GM18505 (cell line): ENCODE results near the gene LIMK2.

Experiments
- ATAC-seq: cut with Tn5 transposase; IDR thresholded peaks from one replicate; pipeline ENCODE4 v1.9.1; 2021; ENCODE audit not compliant: unreplicated experiment
- POLR2A ChIP-seq: IDR thresholded peaks from 4 replicates; pipeline ENCODE4 v1.6.1; 2011; ENCODE audit warnings: borderline replicate concordance; ENCODE audit not compliant: insufficient read depth, insufficient read length; ENCODE audit errors: extremely low read depth

Gene LIMK2

DNA sequence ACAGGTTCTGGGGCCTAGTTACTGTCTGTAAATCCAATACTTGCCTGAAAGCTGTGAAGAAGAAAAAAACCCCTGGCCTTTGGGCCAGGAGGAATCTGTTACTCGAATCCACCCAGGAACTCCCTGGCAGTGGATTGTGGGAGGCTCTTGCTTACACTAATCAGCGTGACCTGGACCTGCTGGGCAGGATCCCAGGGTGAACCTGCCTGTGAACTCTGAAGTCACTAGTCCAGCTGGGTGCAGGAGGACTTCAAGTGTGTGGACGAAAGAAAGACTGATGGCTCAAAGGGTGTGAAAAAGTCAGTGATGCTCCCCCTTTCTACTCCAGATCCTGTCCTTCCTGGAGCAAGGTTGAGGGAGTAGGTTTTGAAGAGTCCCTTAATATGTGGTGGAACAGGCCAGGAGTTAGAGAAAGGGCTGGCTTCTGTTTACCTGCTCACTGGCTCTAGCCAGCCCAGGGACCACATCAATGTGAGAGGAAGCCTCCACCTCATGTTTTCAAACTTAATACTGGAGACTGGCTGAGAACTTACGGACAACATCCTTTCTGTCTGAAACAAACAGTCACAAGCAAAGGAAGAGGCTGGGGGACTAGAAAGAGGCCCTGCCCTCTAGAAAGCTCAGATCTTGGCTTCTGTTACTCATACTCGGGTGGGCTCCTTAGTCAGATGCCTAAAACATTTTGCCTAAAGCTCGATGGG lies 66.7 kb downstream of the LIMK2 start:
- TF ChIP-seq POLR2A, result no peak
- ATAC-seq, result no peak

DNA sequence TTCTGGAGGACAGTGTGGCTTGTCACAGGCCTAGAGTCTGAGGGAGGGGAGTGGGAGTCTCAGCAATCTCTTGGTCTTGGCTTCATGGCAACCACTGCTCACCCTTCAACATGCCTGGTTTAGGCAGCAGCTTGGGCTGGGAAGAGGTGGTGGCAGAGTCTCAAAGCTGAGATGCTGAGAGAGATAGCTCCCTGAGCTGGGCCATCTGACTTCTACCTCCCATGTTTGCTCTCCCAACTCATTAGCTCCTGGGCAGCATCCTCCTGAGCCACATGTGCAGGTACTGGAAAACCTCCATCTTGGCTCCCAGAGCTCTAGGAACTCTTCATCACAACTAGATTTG lies 67.2 kb downstream of the LIMK2 start:
- TF ChIP-seq POLR2A, result no peak
- no peak for ATAC-seq

DNA sequence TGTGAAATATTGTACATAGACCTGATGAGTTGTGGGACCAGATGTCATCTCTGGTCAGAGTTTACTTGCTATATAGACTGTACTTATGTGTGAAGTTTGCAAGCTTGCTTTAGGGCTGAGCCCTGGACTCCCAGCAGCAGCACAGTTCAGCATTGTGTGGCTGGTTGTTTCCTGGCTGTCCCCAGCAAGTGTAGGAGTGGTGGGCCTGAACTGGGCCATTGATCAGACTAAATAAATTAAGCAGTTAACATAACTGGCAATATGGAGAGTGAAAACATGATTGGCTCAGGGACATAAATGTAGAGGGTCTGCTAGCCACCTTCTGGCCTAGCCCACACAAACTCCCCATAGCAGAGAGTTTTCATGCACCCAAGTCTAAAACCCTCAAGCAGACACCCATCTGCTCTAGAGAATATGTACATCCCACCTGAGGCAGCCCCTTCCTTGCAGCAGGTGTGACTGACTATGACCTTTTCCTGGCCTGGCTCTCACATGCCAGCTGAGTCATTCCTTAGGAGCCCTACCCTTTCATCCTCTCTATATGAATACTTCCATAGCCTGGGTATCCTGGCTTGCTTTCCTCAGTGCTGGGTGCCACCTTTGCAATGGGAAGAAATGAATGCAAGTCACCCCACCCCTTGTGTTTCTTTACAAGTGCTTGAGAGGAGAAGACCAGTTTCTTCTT lies 67.9 kb downstream of the LIMK2 start:
- no peak for ATAC-seq
- TF ChIP-seq POLR2A, result no peak

DNA sequence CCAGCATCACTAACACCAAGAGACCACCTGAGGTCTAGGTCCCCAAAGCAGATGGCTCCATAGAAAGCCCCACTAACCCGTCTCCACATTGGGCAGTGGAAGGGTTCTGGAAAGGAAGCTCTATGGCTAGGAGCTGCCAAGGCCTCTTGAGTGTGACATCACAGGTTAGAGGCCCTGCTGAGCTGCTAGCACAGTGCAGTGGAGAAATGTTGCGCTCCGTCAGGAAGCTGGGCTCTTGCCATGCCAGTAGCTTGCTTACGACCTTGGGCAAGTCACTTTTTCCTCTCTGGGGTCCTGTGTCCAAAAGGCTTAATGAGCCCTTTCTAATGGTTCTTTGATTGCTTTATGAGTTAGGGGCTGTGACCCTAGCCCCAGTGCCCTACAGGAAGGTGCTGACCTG lies 69.6 kb downstream of the LIMK2 start:
- ATAC-seq, result no peak
- no peak for TF ChIP-seq POLR2A

GRCh38 chr22:31282748-31283468 lies 70.8 kb downstream of the LIMK2 start:
- no peak for TF ChIP-seq POLR2A
- no peak for ATAC-seq

- TF ChIP-seq POLR2A, result no peak
- ATAC-seq, result no peak
Measured at GRCh38 chr22:31284281-31285155, 72.4 kb downstream of the LIMK2 start.

GRCh38 chr22:31286360-31287255 lies 74.5 kb downstream of the LIMK2 start:
- no peak for ATAC-seq
- TF ChIP-seq POLR2A, result no peak

GRCh38 chr22:31287818-31288495 lies 75.9 kb downstream of the LIMK2 start:
- no peak for TF ChIP-seq POLR2A
- ATAC-seq, result no peak

- no peak for ATAC-seq
- TF ChIP-seq POLR2A, result no peak
Measured at GRCh38 chr22:31288496-31289240, 76.6 kb downstream of the LIMK2 start.

DNA sequence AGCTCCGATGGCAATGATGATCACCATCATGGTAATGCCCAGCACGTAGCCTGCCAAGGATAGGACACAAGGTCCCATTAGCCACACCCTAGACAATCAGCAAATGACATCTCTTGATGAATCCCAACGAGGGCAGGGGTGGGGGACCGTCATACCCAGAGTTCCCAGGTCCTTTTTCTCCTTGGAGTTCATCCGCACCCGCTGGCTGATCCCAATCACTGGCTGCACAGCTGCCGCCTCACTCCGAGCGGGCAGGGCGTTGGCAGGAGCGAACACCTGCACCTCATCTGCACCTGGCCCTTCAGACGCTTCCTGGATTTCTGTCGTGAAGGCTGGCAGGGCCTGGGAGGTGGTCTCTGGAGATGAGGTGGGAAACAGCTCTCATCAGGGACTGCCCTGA lies 77.2 kb downstream of the LIMK2 start:
- ATAC-seq, result no peak
- no peak for TF ChIP-seq POLR2A
